GM21576 (cell line): ENCODE results near the gene LTBP2.

Source experiments
- ATAC-seq: cut with Tn5 transposase; IDR thresholded peaks from one replicate; pipeline ENCODE4 v1.9.1; 2021; ENCODE audit warnings: mild to moderate bottlenecking, moderate library complexity; ENCODE audit not compliant: unreplicated experiment

LTBP2 gene

GRCh38 chr14:74613211-74613914 lies 1.3 kb upstream of the LTBP2 start:
- no peak for ATAC-seq

GRCh38 chr14:74612350-74613021 lies 449 bp upstream of the LTBP2 start:
- peak; percentile 54 for ATAC-seq

- no peak for ATAC-seq
These were observed 979 bp downstream of the LTBP2 start for GRCh38 chr14:74610866-74611649.

- ATAC-seq: no peak
These were observed 1.7 kb downstream of the LTBP2 start for GRCh38 chr14:74610199-74610865.

- ATAC-seq: no peak
These were observed 2.3 kb downstream of the LTBP2 start for GRCh38 chr14:74609721-74610120.

GRCh38 chr14:74608959-74609611 lies 3.0 kb downstream of the LTBP2 start:
- no peak for ATAC-seq

- ATAC-seq: no peak
These were observed 5.3 kb downstream of the LTBP2 start for GRCh38 chr14:74606727-74607126.

- ATAC-seq: no peak
These were observed 6.4 kb downstream of the LTBP2 start for GRCh38 chr14:74605531-74606223.

GRCh38 chr14:74604911-74605310 lies 7.1 kb downstream of the LTBP2 start:
- no peak for ATAC-seq

GRCh38 chr14:74604157-74604556 lies 7.9 kb downstream of the LTBP2 start:
- ATAC-seq: no peak

- ATAC-seq: no peak
These were observed 10.1 kb downstream of the LTBP2 start for GRCh38 chr14:74601982-74602381.

- no peak for ATAC-seq
These were observed 12.1 kb downstream of the LTBP2 start for GRCh38 chr14:74599946-74600345.

- ATAC-seq: no peak
These were observed 12.7 kb downstream of the LTBP2 start for GRCh38 chr14:74599321-74599761.

GRCh38 chr14:74596741-74597450 lies 15.1 kb downstream of the LTBP2 start:
- ATAC-seq: no peak

GRCh38 chr14:74595006-74595735 lies 16.9 kb downstream of the LTBP2 start:
- ATAC-seq: no peak

- no peak for ATAC-seq
These were observed 17.4 kb downstream of the LTBP2 start for GRCh38 chr14:74594606-74595005.

- ATAC-seq: no peak
These were observed 18.0 kb downstream of the LTBP2 start for GRCh38 chr14:74594029-74594428.

GRCh38 chr14:74593241-74593953 lies 18.6 kb downstream of the LTBP2 start:
- no peak for ATAC-seq
